Measurements from ENCODE around the gene TRDN.

Gene TRDN

GRCh38 chr6:123635144-123635543 is 1.6 kb downstream of the TRDN start:
- H3K4me3 ChIP-seq (ENCODE audit: low read length): no peak overlapping the region
- no peak for TF ChIP-seq CTCF (conservative IDR thresholded peaks at IDR 0.05; ENCODE audit: low read depth, low read length)
- no peak for DNase-seq (ENCODE audit: low read depth)

GRCh38 chr6:123632641-123633040 is 4.1 kb downstream of the TRDN start:
- TF ChIP-seq CTCF (conservative IDR thresholded peaks at IDR 0.05; ENCODE audit: low read depth, low read length): no peak
- DNase-seq (ENCODE audit: low read depth): no peak
- no peak overlapping the region for H3K4me3 ChIP-seq (ENCODE audit: low read length)

- H3K4me3 ChIP-seq (ENCODE audit: low read length): no peak overlapping the region
- TF ChIP-seq CTCF (conservative IDR thresholded peaks at IDR 0.05; ENCODE audit: low read depth, low read length): no peak
Observed at GRCh38 chr6:123629258-123629941, 7.3 kb downstream of the TRDN start.

GRCh38 chr6:123625696-123626095 is 11.1 kb downstream of the TRDN start:
- no peak overlapping the region for H3K4me3 ChIP-seq (ENCODE audit: low read length)
- peak; percentile 25 for DNase-seq (ENCODE audit: low read depth)
- TF ChIP-seq CTCF (conservative IDR thresholded peaks at IDR 0.05; ENCODE audit: low read depth, low read length): no peak

More at GRCh38 chr6:123629258-123629941, 7.3 kb downstream of the TRDN start:
- no peak for DNase-seq (ENCODE audit: low read depth)

GRCh38 chr6:123622780-123623179 is 14.0 kb downstream of the TRDN start:
- no peak for TF ChIP-seq CTCF (conservative IDR thresholded peaks at IDR 0.05; ENCODE audit: low read depth, low read length)
- no peak for DNase-seq (ENCODE audit: low read depth)
- H3K4me3 ChIP-seq (ENCODE audit: low read length): no peak overlapping the region

GRCh38 chr6:123619156-123619555 is 17.6 kb downstream of the TRDN start:
- no peak for DNase-seq (ENCODE audit: low read depth)
- H3K4me3 ChIP-seq (ENCODE audit: low read length): no peak overlapping the region
- TF ChIP-seq CTCF (conservative IDR thresholded peaks at IDR 0.05; ENCODE audit: low read depth, low read length): no peak

GRCh38 chr6:123616942-123617341 is 19.8 kb downstream of the TRDN start:
- no peak for DNase-seq (ENCODE audit: low read depth)

More at GRCh38 chr6:123616942-123617341, 19.8 kb downstream of the TRDN start:
- no peak for TF ChIP-seq CTCF (conservative IDR thresholded peaks at IDR 0.05; ENCODE audit: low read depth, low read length)
- no peak overlapping the region for H3K4me3 ChIP-seq (ENCODE audit: low read length)
